H1 (cell line): ENCODE measurements around the gene NUDT1.

Experiments used
- CTBP2 ChIP-seq: IDR thresholded peaks from 2 replicates; pipeline ENCODE4 v1.7.0; 2011; ENCODE audit warnings: borderline replicate concordance, mild to moderate bottlenecking, moderate library complexity, mixed read lengths, low read length; ENCODE audit not compliant: insufficient read depth, insufficient read length
- EGR1 ChIP-seq: IDR thresholded peaks from 2 replicates; pipeline ENCODE4 v1.6.1; 2011; ENCODE audit warnings: low read depth, low read length, borderline replicate concordance
- TF ChIP-seq, protein P1 (sequence below), 3 experiments: IDR thresholded peaks; 1 replicate in 2 of 3; 2 replicates in 1 of 3; pipeline versions ENCODE4 v1.5.1 to v1.6.1; 2011; ENCODE audit warnings: low read length in 3 of 3, mild to moderate bottlenecking in 3 of 3, inconsistent platforms in 2 of 3, low read depth in 1 of 3, moderate library complexity in 1 of 3; ENCODE audit not compliant: insufficient read depth in 1 of 3; ENCODE audit errors: control extremely low read depth in 1 of 3
- TF ChIP-seq, protein P2 (sequence below): IDR thresholded peaks from 2 replicates; pipeline ENCODE4 v1.6.1; 2012; ENCODE audit warnings: inconsistent platforms

DNA sequence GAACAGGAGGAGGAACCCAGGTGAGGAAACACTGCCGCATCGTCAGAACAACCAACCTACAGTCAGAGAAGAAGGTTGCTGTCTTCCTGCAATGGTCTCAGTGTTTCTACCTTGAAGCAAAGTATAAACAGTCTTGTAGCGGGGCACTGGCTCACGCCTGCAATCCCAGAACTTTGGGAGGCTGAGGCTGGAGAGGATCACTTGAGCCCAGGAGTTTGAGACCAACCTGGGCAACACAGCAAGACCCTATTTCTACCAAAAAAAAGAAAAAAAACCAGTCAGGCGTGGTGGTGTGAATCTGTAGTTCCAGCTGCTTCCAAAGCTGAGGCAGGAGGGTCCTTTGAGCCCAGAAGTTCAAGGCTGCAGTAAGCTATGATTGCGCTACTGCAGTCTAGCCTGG lies 48.9 kb downstream of the NUDT1 start:
- TF ChIP-seq EGR1 (no peak), CTBP2 (no peak)
- TF ChIP-seq, protein P1, sequence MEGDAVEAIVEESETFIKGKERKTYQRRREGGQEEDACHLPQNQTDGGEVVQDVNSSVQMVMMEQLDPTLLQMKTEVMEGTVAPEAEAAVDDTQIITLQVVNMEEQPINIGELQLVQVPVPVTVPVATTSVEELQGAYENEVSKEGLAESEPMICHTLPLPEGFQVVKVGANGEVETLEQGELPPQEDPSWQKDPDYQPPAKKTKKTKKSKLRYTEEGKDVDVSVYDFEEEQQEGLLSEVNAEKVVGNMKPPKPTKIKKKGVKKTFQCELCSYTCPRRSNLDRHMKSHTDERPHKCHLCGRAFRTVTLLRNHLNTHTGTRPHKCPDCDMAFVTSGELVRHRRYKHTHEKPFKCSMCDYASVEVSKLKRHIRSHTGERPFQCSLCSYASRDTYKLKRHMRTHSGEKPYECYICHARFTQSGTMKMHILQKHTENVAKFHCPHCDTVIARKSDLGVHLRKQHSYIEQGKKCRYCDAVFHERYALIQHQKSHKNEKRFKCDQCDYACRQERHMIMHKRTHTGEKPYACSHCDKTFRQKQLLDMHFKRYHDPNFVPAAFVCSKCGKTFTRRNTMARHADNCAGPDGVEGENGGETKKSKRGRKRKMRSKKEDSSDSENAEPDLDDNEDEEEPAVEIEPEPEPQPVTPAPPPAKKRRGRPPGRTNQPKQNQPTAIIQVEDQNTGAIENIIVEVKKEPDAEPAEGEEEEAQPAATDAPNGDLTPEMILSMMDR (IDR thresholded peaks at IDR 0.05; ENCODE audit: control extremely low read depth in 1 of 3, insufficient read depth in 1 of 3, low read depth in 1 of 3, low read length in 3 of 3): no peak
- TF ChIP-seq, protein P2, sequence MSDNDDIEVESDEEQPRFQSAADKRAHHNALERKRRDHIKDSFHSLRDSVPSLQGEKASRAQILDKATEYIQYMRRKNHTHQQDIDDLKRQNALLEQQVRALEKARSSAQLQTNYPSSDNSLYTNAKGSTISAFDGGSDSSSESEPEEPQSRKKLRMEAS: no peak
